ENCODE data around the gene CACNA1S. TPM values are rescaled to one million over a fixed set of nuclear protein-coding genes. Genes with fewer than 3 reads are reported as not detected.

The CACNA1S gene
- total and polyA plus RNA-seq, 7 donors = 0.01 TPM; not detected in 6

GRCh38 chr1:201009962-201010645 lies 102.1 kb downstream of the CACNA1S start:
- H3K9me3 ChIP-seq = no peaks in the 10 kb centered on the region
- H3K4me1 ChIP-seq = no peaks in the 10 kb centered on the region
- no peaks in the 10 kb centered on the region for H3K36me3 ChIP-seq
- no peak overlapping the region for H3K4me3 ChIP-seq
- no peak for DNase-seq
- H3K27me3 ChIP-seq = peaks cover 0 to 18% (median 6%) of the 10 kb centered on the region in 3 donors
- TF ChIP-seq CTCF (IDR thresholded peaks at IDR 0.05) (no peak), POLR2AphosphoS5 (IDR thresholded peaks at IDR 0.05) (no peak), EP300 (IDR thresholded peaks at IDR 0.05) (no peak), POLR2A (IDR thresholded peaks at IDR 0.05) (no peak)
- WGBS, 2 donors = 87 to 91% methylated on average over 11 of the region's 11 CpGs
- H3K27ac ChIP-seq = no peak overlapping the region
- intact Hi-C loops (cut with DNase I) = no loop called here

GRCh38 chr1:201008666-201009360 lies 103.4 kb downstream of the CACNA1S start:
- Histone ChIP-seq H3K4me1 (no peaks in the 10 kb centered on the region), H3K27ac (no peak overlapping the region), H3K9me3 (no peaks in the 10 kb centered on the region), H3K36me3 (no peaks in the 10 kb centered on the region), H3K4me3 (no peak overlapping the region), H3K27me3 (peaks cover 0 to 14% (median 6%) of the 10 kb centered on the region in 3 donors)
- TF ChIP-seq POLR2AphosphoS5 (IDR thresholded peaks at IDR 0.05) (no peak), EP300 (IDR thresholded peaks at IDR 0.05) (no peak), CTCF (IDR thresholded peaks at IDR 0.05) (no peak), POLR2A (IDR thresholded peaks at IDR 0.05) (no peak)
- DNase-seq = no peak
- intact Hi-C loops (cut with DNase I) = no loop called here
- WGBS, 2 donors = 88 to 94% methylated on average over 22 of the region's 22 CpGs

DNA sequence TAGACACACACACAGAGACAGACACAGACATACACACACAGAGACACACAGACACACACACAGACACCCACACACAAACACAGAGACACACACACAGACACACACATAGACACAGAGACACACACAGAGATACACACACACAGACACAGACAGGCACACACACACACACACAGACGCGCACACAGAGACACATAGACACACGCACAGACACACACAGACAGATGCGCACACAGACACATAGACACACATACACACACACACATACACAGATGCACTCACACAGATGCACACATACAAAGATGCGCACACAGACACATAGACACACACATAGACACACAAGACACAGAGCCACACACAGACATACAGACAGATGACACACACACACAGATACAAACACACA lies 104.7 kb downstream of the CACNA1S start:
- no peak for DNase-seq
- 88 to 97% methylated on average over 5 of the region's 5 CpGs for WGBS, 2 donors
- H3K27me3 ChIP-seq = peaks cover 0 to 8% (median 6%) of the 10 kb centered on the region in 3 donors

DNA sequence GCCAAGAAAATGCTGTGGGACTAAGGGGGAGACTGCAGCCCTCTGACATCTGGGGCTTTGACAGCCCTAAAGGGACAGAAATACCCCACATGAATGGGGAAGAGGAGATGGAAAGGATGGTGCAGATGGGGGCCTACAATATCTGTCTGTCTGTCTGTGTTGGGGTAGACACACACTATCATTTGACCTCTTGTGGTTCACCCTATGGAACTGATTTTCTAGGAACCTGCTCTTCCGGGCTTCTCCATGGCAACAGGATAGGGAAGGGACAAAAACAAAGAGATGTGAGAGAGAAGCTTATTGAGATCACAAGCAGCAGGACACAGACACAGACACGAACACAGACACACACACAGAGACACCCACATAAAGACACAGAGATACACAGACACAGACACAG lies 105.8 kb downstream of the CACNA1S start:
- no peak for DNase-seq
- 24 to 68% methylated on average over 2 of the region's 2 CpGs for WGBS, 2 donors

More for the DNA sequence above, 104.7 kb downstream of the CACNA1S start:
- no peak for TF ChIP-seq POLR2AphosphoS5 (IDR thresholded peaks at IDR 0.05)
- no peak for TF ChIP-seq EP300 (IDR thresholded peaks at IDR 0.05)
- no peak for TF ChIP-seq CTCF (IDR thresholded peaks at IDR 0.05)
- no peak for TF ChIP-seq POLR2A (IDR thresholded peaks at IDR 0.05)
- no peaks in the 10 kb centered on the region for H3K9me3 ChIP-seq
- H3K4me1 ChIP-seq = no peaks in the 10 kb centered on the region
- H3K27ac ChIP-seq = no peak overlapping the region
- no peak overlapping the region for H3K4me3 ChIP-seq
- intact Hi-C loops (cut with DNase I) = no loop called here
- no peaks in the 10 kb centered on the region for H3K36me3 ChIP-seq

More for the DNA sequence above, 105.8 kb downstream of the CACNA1S start:
- Histone ChIP-seq H3K4me1 (no peaks in the 10 kb centered on the region), H3K27ac (no peak overlapping the region), H3K4me3 (no peak overlapping the region), H3K36me3 (no peaks in the 10 kb centered on the region), H3K9me3 (no peaks in the 10 kb centered on the region), H3K27me3 (peaks cover 0 to under 1% (median under 1%) of the 10 kb centered on the region in 3 donors)
- intact Hi-C loops (cut with DNase I) = no loop called here
- no peak for TF ChIP-seq CTCF (IDR thresholded peaks at IDR 0.05)
- TF ChIP-seq POLR2A (IDR thresholded peaks at IDR 0.05) = no peak

Data from sigmoid colon (tissue), 7 donors.